Erythroblast (primary cell): ENCODE results near the gene ZBTB17.
A peak's percentile ranks its signal among the peaks of the same experiment; 100 is the strongest.

Experiments used
- DNase-seq, 2 experiments: peaks; one replicate each; lab custom pipeline; 2025; lab: John Stamatoyannopoulos, UW
- GATA1 ChIP-seq: IDR thresholded peaks from 2 replicates; pipeline ENCODE4 v1.6.1; 2011; ENCODE audit warnings: low read depth, mild to moderate bottlenecking, control low read depth, low read length, moderate library complexity
- POLR2A ChIP-seq: IDR thresholded peaks from 2 replicates; pipeline ENCODE4 v1.6.1; 2011; ENCODE audit warnings: mild to moderate bottlenecking, low read length

The ZBTB17 gene

DNA sequence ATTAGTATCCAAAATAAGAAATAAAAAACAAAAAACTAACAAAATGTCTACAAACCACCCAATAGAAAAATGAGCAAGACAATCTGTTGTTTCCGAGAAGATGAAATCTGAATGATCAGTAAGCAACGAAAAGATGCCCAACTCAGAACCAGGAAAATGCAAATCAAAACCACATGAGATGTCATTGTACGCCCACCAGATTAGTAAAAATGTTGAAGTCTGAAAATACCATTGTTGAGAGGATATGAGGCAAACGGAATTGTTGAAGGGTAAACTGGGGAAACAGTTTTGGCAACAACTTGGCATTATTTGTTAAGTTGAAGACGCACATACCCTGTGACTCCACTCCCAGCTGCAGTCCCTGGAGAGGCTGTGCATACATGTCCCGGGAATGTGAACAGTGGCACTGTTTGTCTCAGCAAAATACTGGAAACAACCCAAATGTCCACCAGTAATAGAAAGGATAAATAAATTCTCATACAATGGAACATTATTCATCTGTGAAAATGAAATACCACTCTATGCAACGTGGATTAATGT is 10.6 kb downstream of the ZBTB17 start:
- no peak for DNase-seq

DNA sequence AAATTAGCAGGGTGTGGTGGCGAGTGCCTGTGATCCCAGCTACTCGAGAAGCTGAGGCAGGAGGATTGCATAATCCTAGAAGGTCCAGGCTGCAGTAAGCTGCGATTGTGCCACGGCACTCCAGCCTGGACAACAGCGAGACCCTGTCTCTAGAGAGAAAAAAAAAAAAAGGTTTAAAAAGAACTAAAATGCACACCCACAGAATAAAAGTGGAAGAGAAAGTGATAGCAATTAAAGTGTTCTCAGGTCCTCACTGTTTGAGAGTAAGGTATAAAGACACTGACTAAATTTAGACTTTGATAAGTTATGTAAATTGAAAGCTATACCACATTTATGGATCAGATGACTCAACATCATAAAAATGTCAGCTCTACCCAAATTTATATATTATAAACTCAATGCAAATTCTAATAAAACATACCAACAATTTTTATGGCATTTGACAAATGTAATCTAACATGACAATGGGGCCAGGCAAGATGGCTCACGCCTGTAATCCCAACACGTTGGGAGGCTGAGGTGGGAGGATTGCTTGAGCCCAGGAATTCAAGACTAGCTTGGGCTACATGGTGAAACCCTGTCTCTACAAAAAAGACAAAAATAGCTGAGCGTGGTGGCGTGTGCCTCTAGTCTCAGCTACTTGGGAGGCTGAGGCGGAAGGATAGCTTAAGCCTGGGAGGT is 11.8 kb downstream of the ZBTB17 start:
- no peak for DNase-seq
- TF ChIP-seq GATA1 (no peak), POLR2A (no peak)

More for the DNA sequence above, 10.6 kb downstream of the ZBTB17 start:
- TF ChIP-seq POLR2A: no peak
- TF ChIP-seq GATA1: no peak

DNA sequence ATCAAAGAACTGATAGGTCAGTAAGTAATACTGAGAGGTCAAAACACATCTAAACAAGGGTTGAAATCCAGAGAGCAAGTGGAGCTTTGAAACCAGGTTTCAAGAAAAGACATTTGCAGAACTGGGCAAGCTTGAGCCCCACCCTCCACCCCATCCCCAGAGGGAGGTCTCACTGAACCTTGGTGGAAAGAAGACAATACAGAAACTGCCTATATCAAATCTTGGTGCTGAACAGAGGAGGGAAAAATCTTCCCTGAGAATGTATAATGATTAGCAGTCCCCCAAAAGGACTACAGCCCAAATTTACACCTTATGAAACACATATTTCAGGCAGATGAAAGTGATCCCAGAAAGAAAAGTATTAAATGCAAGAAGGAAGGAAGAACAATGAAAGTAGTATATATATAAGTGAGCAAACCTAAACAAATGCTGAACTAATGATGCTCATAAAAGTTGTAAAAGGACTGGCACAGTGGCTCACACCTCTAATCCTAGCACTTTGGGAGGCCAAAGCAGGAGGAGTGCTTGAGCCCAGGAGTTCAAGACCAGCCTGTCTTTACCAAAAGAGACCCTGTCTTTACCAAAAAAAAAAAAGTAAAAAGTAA is 12.4 kb downstream of the ZBTB17 start:
- no peak for TF ChIP-seq GATA1
- no peak for TF ChIP-seq POLR2A
- DNase-seq: no peak

DNA sequence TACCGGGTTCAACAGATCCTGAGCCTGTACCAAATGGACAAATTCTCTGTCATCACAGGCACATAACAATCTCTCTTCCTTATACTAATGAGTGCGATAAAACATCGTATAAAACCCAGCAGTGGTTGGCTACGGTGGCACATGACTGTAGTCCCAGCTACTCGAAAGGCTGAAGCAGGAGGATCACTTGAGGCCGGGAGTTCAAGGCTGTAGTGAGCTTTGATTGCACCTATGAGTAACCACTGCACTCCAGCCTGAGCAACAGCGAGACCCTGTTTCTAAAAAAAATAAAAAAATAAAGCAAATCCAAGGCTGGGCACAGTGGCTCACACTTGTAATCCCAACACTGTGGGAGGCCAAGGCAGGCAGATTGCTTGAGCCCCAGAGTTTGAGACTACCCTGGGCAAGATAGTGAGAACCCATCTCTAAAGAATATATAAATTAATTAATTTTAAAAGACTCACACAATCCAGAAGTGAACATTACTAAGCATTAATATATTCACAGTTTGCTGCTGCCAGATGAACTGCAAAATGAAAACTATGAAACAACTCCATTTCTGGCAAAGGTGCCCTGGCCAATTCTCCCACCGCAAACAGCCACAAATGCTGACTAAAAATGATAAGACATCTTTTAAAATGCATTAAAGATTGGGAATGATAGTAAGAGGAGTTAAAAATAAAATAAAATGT is 13.1 kb downstream of the ZBTB17 start:
- DNase-seq: no peak
- no peak for TF ChIP-seq POLR2A
- TF ChIP-seq GATA1: no peak

DNA sequence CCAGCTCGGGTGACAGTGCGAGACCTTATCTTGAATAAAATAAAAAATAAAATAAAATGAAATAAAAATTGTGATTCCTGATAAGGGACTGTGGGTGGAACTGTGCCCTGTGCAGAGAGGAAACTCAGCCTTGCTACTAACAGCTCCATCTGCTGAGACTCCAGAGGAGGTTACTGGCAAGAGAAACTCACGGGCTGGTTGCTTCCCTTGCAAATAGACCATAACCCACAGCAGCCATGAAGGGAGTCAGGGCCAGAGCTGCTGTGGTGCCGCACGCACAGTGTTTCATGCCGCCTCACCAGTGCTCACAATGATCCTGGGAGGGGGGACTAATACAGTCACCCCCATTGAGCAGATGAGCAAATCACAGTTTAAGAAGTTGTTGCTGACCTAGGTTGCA is 13.7 kb downstream of the ZBTB17 start:
- TF ChIP-seq GATA1 (no peak), POLR2A (no peak)
- DNase-seq: no peak

DNA sequence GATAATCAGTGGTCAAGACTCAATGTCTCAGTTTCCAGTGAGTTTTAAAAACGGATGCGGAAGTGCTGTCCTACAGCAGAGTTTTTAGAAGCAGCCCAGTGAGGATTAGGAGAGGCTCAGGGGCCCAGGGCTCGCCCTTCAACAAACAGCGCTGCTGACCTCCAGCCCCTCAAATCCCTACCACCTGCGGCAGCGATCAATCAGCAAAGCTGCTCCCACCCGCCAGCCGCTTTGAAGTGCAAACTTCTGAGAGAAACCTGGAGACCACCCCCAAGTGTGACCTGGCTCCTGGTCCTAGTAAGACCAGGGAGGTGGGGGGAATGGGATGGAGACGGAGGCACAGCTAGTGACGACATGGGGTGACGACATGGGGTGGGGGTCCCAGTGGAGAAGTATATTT is 14.4 kb downstream of the ZBTB17 start:
- no peak for DNase-seq
- TF ChIP-seq POLR2A: no peak

DNA sequence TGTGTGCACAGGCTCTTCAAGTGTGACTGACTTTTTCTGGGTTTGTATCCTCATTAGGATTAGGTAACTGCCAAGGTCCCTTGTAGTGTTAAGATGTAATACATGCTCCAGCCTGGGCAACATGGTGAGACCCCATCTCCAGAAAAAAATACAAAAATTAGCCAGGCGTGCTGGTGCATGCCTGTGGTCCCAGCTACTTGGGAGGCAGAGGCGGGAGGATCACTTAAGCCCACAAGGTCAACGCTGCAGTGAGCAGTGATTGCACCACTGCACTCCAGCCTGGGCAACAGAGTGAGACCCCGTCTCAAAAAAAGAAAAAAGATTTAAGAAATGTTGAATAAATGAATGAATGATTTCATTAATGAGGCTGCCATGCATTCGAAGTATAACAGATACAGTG is 15.1 kb downstream of the ZBTB17 start:
- no peak for TF ChIP-seq GATA1
- no peak for TF ChIP-seq POLR2A
- DNase-seq: no peak

DNA sequence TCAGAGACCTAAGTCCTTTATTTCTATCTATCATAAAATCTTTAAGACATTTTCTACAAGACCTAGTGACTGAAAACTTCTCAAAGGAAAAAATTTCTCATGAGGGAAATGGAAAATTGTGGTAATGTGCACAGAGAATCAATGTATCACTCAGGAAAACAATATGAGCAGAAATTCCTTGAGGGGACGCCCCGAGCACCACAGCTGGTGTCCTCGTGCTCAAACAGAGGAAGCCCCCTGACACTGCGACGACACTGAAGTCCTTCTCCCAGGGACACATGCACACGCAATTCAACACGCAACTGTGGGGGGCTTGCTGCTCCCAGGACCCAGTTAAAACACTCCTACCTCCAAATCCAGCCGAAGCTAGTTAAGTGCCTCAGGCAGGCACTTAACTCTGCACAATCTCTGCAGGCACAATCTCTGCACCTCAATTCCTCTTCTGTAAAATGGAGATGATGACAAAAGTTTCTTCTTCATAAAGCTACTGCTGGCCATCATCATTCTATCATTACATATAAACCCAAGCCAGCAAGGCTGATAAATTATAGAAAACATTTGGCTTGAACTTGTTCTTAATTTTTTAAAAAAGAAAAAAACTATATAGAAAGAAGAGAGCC is 16.0 kb downstream of the ZBTB17 start:
- DNase-seq: no peak
- TF ChIP-seq POLR2A: no peak
- TF ChIP-seq GATA1: no peak

DNA sequence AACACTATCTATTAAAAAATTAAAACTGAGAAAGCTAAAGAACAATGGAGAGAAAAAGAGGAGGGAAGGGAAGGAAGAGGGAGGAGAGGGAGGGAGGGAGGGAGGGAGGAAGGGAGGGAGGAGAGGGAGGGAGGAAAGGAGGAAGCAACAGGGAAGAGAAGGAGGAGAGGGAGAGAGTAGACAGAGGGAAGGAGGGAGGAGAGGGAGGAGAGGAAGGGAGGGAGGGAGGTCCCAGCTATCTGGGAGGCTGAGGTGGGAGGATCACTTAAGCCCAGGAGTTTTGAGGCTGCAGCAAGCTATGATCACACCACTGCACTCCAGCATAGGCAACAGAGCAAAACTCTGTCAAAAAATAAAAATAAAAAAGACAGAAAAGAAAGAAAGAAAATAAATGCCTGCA is 16.5 kb downstream of the ZBTB17 start:
- TF ChIP-seq GATA1 (no peak), POLR2A (no peak)
- DNase-seq: no peak

- TF ChIP-seq GATA1: no peak
- no peak for TF ChIP-seq POLR2A
- DNase-seq: peak in 1 of 2 experiments; percentile 50
Measured at GRCh38 chr1:15958793-15959192, 17.1 kb downstream of the ZBTB17 start.

DNA sequence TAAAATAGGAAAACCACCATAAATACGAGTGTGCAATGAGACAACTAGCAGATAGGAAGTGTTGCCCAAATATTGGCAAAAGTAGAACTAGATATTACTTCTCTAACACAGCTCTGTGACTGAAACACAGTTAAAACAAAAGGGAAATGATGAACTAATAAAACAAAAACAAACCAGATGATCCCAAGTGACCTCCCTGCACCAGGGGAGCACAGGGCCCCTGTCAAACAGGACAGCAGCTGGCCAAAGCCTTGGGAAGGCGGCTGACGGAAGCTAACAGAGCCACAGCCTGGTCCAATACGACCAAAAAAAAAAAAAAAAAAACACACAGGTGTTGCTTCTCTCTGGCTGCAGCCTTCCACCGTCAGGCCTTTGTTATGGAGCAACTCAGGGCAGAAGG is 17.8 kb downstream of the ZBTB17 start:
- DNase-seq: no peak
- no peak for TF ChIP-seq GATA1
- no peak for TF ChIP-seq POLR2A

- TF ChIP-seq POLR2A (no peak), GATA1 (no peak)
- DNase-seq: no peak
Measured at GRCh38 chr1:15957221-15958095, 18.4 kb downstream of the ZBTB17 start.

- DNase-seq: no peak
- TF ChIP-seq GATA1: no peak
- no peak for TF ChIP-seq POLR2A
Measured at GRCh38 chr1:15956150-15956549, 19.8 kb downstream of the ZBTB17 start.
